Measurements from ENCODE around the gene IGIP.

The IGIP gene

DNA sequence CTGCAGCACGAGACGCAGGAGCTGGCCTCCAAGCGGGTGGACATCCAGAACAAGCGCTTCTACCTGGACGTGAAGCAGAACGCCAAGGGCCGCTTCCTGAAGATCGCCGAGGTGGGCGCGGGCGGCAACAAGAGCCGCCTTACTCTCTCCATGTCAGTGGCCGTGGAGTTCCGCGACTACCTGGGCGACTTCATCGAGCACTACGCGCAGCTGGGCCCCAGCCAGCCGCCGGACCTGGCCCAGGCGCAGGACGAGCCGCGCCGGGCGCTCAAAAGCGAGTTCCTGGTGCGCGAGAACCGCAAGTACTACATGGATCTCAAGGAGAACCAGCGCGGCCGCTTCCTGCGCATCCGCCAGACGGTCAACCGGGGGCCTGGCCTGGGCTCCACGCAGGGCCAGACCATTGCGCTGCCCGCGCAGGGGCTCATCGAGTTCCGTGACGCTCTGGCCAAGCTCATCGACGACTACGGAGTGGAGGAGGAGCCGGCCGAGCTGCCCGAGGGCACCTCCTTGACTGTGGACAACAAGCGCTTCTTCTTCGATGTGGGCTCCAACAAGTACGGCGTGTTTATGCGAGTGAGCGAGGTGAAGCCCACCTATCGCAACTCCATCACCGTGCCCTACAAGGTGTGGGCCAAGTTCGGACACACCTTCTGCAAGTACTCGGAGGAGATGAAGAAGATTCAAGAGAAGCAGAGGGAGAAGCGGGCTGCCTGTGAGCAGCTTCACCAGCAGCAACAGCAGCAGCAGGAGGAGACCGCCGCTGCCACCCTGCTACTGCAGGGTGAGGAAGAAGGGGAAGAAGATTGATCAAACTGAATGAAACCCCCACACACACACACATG is 11.2 kb upstream of the IGIP start:
- TF ChIP-seq, protein P1, sequence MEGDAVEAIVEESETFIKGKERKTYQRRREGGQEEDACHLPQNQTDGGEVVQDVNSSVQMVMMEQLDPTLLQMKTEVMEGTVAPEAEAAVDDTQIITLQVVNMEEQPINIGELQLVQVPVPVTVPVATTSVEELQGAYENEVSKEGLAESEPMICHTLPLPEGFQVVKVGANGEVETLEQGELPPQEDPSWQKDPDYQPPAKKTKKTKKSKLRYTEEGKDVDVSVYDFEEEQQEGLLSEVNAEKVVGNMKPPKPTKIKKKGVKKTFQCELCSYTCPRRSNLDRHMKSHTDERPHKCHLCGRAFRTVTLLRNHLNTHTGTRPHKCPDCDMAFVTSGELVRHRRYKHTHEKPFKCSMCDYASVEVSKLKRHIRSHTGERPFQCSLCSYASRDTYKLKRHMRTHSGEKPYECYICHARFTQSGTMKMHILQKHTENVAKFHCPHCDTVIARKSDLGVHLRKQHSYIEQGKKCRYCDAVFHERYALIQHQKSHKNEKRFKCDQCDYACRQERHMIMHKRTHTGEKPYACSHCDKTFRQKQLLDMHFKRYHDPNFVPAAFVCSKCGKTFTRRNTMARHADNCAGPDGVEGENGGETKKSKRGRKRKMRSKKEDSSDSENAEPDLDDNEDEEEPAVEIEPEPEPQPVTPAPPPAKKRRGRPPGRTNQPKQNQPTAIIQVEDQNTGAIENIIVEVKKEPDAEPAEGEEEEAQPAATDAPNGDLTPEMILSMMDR (IDR thresholded peaks at IDR 0.05; ENCODE audit: insufficient read depth, low read depth, low read length, missing control alignments) = no peak
- peak overlapping the region; percentile 70 for H3K4me3 ChIP-seq (ENCODE audit: low read depth, low read length)
- peak; percentile 72 for DNase-seq (ENCODE audit: low read depth)

DNA sequence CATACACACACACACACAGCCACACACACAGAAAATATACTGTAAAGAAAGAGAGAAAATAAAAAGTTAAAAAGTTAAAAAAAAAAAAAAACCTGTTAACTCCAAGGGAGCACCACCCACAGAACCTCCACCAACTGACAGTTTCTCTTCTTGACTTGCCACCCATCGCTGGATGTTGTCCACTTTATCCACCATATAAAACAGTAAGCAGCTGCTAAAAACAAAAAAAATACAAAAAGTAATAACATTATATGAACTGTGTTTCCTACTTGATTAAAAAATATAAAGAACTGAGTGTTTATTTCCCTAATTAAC is 10.6 kb upstream of the IGIP start:
- DNase-seq (ENCODE audit: low read depth) = no peak
- TF ChIP-seq, protein P1 (IDR thresholded peaks at IDR 0.05; ENCODE audit: insufficient read depth, low read depth, low read length, missing control alignments) = no peak
- peak overlapping the region; percentile 70 for H3K4me3 ChIP-seq (ENCODE audit: low read depth, low read length)

- TF ChIP-seq, protein P1 (IDR thresholded peaks at IDR 0.05; ENCODE audit: insufficient read depth, low read depth, low read length, missing control alignments) = no peak
- H3K4me3 ChIP-seq (ENCODE audit: low read depth, low read length) = no peak overlapping the region
- DNase-seq (ENCODE audit: low read depth) = no peak
Measured at GRCh38 chr5:140116716-140117115, 9.0 kb upstream of the IGIP start.

DNA sequence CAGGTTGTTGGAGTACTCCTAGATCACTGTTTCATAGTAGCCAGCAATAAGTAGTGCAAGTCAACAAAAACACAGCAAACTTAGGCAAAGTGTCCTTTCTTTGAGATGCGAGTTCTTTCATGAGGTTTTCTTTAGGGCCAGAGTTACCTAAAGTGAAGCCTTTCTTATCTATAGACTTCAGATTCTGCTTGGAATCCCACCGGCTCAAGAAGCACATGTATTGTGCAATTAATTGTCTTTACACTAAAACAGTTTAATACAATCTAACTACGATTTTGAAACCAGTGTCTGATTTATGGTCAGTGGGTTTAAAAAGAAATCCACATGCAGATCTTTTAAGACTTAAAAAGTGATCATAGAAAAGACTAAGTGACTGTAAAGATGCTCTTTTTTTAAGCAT is 8.2 kb upstream of the IGIP start:
- no peak for DNase-seq (ENCODE audit: low read depth)
- TF ChIP-seq, protein P1 (IDR thresholded peaks at IDR 0.05; ENCODE audit: insufficient read depth, low read depth, low read length, missing control alignments) = no peak
- H3K4me3 ChIP-seq (ENCODE audit: low read depth, low read length) = no peak overlapping the region

DNA sequence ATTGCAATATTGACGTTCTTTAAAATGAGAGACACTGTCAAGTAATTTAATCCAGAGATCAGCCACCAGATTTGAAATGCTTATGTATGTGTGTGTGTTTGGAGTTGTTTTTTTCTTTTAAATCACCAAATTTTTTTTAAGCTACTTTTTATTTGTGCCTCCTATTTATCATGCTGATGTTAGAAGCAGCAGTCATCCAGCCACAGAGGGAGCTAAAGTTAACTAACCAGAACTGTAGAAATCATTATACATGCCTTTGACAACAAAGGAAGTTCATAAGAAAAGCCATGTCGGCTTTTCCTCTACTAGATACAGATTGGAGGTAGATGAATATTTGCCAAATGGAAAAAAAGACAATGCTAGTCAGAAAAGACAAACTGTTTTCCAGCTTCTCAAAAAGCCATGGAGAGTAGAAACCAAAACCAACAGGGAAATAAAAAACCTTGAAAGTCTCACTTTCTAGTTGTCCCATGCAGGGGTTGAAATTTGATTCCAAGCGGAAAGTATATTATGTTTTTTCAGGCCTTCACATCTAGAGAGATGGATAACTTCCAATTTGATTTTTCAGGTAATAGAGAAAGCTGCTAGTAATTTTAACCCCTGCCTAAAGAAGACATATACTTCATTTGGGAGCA is 7.3 kb upstream of the IGIP start:
- no peak overlapping the region for H3K4me3 ChIP-seq (ENCODE audit: low read depth, low read length)
- DNase-seq (ENCODE audit: low read depth) = no peak
- TF ChIP-seq, protein P1 (IDR thresholded peaks at IDR 0.05; ENCODE audit: insufficient read depth, low read depth, low read length, missing control alignments) = no peak

DNA sequence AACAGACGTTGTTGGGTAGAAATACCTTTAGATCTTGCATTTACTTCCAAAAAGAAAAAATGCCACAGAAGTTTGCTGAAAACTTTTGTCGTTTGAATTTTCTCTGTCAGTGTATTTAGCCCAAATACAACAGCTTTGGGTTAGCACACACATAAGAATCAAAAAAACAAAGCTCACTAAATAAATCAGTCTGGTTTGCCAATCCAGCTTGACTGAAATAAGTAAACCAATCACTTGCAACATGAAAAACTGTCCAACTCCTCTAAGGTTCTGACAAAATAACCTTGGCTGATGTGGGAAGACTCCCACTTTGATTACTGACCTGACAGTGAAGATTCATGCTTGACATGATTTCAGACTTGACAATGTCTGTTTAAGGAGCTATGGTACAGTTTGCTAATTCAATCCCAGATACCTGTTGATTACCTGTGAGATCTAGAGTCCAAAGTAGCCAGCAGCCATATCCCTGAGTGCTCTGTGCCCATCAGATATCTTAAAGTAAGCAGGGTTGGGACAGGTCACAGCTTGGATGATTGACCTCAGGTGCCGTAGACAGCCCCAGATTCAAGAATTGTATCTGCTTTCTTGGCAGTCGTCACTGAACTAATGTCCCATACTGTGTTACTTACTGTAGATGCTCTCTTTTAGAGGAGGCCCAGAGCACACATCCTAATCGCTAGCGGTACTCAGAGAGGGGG is 727 bp downstream of the IGIP start:
- TF ChIP-seq, protein P1 (IDR thresholded peaks at IDR 0.05; ENCODE audit: insufficient read depth, low read depth, low read length, missing control alignments) = no peak
- no peak for DNase-seq (ENCODE audit: low read depth)
- no peak overlapping the region for H3K4me3 ChIP-seq (ENCODE audit: low read depth, low read length)

Measured in GM12865 (cell line).